Kidney capillary endothelial cell (primary cell): ENCODE data around the gene DLGAP4.

Experiments
- DNase-seq: peaks from one replicate; pipeline ENCODE4 v3.0.0-alpha.2; 2018; ENCODE audit warnings: low spot score

DLGAP4 gene

GRCh38 chr20:36308986-36309385 is 2.8 kb downstream of the DLGAP4 start:
- DNase-seq, result no peak

- DNase-seq, result no peak
Observed at GRCh38 chr20:36309643-36310042, 3.5 kb downstream of the DLGAP4 start.

DNA sequence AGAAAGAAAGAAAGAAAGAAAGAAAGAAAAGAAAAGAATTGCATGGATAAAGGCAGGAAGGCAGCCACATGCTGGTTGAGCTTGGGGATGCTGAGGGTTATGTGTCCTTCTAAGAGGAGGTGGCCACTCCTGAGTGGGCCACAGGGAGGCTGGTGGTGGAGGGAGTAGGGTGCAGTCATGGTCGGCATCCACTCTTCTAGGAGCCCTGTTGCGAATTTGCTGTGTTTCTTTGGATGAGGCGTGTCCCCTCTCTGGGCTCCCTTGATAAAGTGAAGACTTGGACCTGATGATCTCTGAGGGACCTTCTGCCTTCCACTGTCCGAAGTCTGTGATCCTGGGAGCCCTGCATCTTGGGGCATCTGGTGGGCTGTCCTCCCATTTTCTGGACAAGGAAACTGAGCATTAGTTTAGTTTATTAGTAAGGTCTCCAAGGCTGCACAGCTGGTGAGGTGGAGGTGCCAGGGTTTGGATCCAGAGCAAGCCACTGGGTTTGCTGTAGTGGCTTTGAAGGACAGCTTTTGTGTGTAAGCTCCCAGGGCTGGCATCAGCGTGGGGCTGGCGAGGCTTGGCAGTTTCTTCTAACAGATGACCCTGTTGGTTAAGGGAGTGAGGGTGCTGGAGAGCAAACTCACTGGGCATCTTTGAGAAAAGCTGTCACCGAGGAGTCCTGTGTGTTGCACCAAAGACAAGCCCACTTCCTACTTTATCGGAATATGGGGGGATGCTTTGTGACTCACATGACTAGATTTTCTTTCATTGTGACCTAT is 4.3 kb downstream of the DLGAP4 start:
- no peak for DNase-seq

DNA sequence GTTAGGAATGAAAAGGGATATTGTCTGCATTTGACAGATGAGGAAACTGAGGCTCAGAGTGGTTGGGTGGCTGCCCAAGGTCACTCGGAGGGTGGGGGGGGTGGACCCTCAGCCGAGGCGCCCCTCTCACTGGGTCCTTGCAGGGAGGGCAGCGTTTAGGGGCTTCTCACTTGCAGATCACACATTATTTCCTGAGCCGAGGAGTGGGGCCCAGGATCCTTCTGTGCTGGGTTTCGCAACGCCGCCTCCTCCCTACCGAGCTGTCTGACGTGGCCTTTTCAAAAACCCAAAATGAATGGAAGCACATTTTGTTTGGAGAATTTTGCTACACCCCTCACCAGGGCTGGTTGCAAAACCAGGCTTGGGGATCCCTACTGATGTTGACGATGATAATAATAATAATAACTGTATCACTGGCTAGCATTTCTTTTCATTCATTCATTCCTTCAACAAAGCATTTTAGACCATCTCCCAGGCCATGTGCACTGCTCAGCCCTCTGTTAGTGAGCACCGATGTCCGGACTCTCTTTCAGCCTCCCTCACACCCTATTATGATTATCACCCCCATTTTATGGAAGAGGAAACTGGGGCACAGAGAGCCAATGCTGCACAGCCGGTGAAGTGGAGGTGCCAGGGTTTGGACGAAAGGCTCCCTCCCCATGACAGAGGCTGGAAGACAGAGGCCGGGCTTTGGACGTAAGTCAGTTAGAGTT is 5.2 kb downstream of the DLGAP4 start:
- DNase-seq, result no peak

DNA sequence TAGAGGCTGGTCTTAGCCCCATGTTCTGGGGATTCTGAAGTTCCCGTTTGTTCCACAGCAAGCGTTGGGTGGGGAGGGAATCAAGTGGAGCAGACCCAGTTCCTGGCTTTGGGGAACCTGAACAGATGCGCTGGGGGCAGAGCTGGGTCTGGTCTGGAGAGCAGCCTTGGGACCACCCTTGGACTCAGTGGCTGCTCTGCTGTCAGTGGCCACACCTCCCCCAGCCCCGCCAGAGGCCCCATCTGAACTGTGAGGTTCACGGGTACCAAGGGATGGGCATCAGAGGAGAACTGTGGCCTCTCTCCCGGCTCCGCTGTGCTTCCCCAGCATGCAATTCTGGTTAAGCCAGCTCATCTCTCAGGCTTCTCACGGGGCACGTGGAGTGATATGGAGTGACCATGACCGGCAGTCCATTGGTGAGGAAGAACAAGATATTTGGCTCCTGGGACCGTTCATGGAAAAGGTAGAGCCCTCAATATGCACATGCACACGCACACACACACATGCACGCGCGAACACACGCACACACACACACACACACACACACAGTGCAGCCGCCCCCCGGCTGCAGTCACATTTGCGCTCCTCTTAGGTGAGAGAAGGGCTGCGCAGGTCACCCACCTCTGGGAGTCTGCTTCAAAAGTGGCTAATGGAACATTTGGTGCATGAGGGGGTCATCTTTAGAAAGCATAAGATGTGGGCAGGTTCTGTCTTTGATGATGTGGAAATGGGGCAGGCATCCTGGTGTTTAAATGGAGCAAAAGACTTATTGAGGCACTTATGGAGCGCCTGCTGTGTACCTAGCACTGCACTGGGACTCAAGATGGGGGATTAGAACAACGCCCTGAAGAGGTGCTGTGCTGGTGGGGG is 6.0 kb downstream of the DLGAP4 start:
- no peak for DNase-seq

DNA sequence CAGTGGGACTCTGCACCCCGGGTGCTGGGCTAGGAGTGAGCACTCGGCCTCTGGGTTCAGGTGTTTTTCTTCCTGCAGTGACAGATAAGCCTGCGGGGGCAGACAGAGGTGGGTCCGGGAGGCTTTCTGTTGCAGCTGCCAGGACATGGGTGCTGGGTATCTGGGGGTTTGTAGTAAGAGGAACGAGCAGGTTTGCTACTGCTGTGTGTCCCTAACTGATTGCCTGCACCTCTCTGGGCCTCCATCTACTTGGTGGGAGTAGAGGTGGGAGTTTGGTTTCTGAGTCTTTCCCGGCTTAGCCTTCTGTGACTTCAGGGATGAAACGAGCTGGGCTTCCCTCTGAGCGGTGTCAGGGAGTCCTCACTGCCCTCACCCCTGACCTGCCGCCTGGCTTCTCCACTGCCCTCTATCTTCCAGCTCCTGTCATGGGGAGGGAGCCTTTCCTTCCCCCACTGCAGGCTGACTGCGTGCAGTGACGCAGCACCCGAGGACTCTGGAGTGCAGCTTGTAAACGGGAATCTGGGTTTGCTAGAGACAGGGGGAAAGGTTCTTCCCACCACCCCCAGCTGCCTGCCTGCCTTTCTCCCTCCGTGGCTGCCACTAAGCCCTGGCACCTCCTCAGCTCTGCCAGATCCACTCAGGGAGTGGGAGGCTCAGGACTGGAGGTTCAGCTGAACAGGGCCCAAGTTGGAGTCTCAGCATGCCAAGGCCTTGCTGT is 6.7 kb downstream of the DLGAP4 start:
- no peak for DNase-seq

- DNase-seq, result no peak
Observed at GRCh38 chr20:36313476-36313875, 7.3 kb downstream of the DLGAP4 start.

GRCh38 chr20:36313926-36314325 is 7.8 kb downstream of the DLGAP4 start:
- no peak for DNase-seq

- no peak for DNase-seq
Observed at GRCh38 chr20:36314734-36315544, 8.8 kb downstream of the DLGAP4 start.

GRCh38 chr20:36315545-36316351 is 9.6 kb downstream of the DLGAP4 start:
- DNase-seq, result no peak

DNA sequence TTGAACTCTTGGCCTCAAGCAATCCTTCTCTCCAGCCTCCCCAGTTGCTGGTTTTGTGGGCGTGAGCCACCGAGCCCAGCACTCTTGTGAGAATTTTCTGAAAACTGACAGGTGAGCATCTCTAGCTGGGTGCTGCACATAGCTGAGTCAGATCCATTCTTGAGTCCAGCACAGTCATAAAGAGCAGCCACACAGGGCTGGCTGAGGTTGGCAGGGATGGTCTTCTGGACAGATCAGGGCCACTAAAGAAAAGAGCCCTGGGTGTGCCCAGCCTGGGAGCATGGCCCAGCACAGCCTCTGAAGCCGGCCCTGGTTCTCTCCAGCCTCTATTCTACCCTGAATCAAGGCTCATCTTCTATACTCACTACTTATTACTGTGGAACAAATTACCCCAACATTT is 11.5 kb downstream of the DLGAP4 start:
- DNase-seq, result no peak

- no peak for DNase-seq
Observed at GRCh38 chr20:36318166-36318565, 12.0 kb downstream of the DLGAP4 start.

DNA sequence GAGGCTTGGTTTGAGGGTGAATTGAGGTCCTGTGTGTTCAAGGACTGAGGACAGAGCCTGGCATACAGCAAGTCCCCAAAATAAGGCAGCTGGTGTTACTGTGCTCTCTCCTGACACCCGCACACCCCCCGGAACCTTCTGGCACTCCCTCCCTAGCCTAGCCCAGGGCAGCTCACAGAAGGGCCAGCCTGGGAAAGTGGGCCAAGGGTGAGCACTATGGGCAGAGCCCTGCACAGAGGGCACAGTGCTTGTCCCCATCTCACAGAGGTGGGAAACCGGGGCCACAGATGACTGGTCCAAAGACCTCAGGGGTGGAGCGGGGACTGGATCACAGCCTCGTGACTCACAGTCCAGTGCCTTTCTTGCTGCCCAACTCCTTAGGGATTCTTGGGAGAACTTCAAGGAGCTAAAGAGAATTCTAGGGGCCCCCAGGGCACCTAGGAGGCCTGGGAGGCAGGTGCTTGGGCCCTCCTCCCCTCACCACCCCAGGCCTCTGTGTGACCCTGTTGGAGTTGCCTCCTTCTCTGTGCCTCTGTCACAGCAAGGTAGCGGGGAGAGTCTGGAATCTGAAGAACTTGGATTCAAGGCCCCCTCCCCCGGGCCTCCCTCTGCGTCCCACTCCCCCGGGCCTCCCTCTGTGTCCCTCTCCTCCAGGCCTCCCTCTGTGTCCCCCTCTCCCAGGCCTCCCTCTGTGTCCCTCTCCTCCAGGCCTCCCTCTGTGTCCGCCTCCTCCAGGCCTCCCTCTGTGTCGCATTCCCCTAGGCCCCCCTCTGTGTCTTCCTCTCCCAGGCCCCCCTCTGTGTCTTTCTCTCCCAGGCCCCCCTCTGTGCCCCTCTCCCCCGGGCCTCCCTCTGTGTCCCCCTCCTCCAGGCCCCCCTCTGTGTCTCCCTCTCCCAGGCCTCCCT is 13.5 kb downstream of the DLGAP4 start:
- no peak for DNase-seq

GRCh38 chr20:36320261-36320897 is 14.2 kb downstream of the DLGAP4 start:
- DNase-seq, result no peak

DNA sequence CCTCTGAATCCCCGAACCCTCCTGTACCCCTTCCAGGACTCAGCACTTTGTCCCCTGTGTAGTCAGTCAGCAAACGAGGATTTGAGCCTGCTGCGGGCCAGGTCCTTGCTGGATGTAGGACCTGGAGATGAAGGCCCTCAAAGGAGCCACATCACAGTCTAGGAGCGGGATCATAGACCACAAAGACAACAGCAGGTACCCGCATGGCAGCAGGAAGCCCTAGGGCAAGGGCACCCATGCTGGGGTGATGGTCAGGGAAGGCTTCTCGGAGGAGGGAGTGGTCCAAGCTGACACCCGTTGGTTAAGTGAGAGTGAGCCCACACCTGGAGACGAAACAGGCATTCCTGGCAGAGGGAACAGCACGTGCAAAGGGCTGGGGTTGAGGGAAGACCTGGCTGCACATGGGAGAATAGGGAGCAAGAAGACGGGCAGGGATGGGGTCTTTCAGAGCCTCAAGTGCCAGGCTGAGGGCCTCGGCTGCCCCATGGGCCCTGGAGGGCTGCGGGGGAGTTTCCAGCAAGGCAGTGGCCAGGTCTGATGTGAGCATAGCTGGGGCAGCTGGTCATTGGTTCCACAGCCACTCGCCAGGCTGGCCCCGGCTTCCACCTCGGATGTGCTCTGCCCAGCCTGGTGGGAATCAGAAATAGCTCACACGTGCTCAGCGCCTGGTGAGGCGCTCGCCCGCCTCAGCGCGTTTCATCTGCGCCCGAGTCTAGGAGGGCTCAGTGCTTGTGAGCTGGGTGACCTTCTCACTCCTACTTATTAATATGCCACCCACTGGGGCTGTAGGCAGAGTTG is 15.0 kb downstream of the DLGAP4 start:
- no peak for DNase-seq

GRCh38 chr20:36322131-36322530 is 16.0 kb downstream of the DLGAP4 start:
- DNase-seq, result no peak

GRCh38 chr20:36330091-36330490 is 24.0 kb downstream of the DLGAP4 start:
- no peak for DNase-seq

- no peak for DNase-seq
Observed at GRCh38 chr20:36331209-36331608, 25.1 kb downstream of the DLGAP4 start.
